OCI-LY3 (cell line): ENCODE results near the gene IQSEC1.

Experiments
- CTCF ChIP-seq: fragments of 200-600, 300-600 bp; sonication (generic); IDR thresholded peaks from 2 replicates; pipeline ENCODE4 v1.5.1; 2014; ENCODE audit warnings: antibody characterized with exemption, low read length, low read depth
- EZH2phosphoT487 ChIP-seq: fragments of 200-600 bp; shearing (Covaris generic); IDR thresholded peaks from 2 replicates; pipeline ENCODE4 v1.6.1; 2018; ENCODE audit warnings: antibody characterized with exemption, mixed run types, low read depth

DNA sequence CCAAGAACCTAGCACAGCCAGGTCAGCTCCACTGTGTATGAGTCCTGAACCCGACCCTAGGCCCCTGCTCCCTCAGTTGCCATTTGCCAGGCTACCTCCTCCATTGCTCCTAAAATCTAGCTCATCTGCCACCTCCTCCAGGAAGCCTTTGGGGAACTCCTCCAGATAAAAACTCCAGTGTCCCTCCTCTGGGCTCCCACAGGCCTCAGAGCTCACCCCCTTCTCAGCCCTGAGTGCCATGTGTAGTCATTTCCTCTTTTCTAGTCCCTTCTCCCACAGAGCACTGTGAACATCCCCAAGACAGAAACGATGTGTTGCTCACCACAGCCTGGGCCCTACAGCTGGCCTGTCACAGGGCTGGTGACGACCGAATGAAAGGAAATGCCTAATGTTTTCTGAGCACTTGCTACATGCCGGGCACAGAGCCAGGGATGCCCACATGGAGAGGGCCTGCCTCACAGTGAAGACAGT is 61.0 kb downstream of the IQSEC1 start:
- TF ChIP-seq CTCF: no peak
- no peak for TF ChIP-seq EZH2phosphoT487
